Esophagus (tissue), 2 donors: ENCODE data around the gene CEP89. TPM values are rescaled to one million over a fixed set of nuclear protein-coding genes. Genes with fewer than 3 reads are reported as not detected.
"Not testable (repeated sequence)": the region's sequence is repeated elsewhere in the genome, so short reads cannot be mapped to it uniquely, and the experiment has no call there.

Experiments used
- H3K27ac ChIP-seq, 2 donors: one replicate each; pipeline ENCODE4 v1.5.1; 2013; ENCODE audit warnings: low read depth in 2 of 2, mild to moderate bottlenecking in 2 of 2, inconsistent platforms in 1 of 2, low read length in 1 of 2, moderate library complexity in 1 of 2
- H3K27me3 ChIP-seq, 2 donors: one replicate each; pipeline ENCODE4 v1.6.1; 2013; ENCODE audit warnings: low read length in 2 of 2, control low read depth in 1 of 2, mild to moderate bottlenecking in 1 of 2; ENCODE audit not compliant: insufficient read depth in 2 of 2, control insufficient read depth in 1 of 2
- H3K36me3 ChIP-seq, 2 donors: one replicate each; pipeline ENCODE4 v1.6.1; 2013; ENCODE audit warnings: low read length in 1 of 2; ENCODE audit not compliant: control insufficient read depth in 2 of 2, insufficient read depth in 2 of 2
- H3K4me1 ChIP-seq, 2 donors: one replicate each; pipeline ENCODE4 v1.6.1; 2013; ENCODE audit warnings: low read length in 1 of 2; ENCODE audit not compliant: control insufficient read depth in 2 of 2, insufficient read depth in 2 of 2
- H3K4me3 ChIP-seq, 2 donors: one replicate each; pipeline ENCODE4 v1.5.1; 2013; ENCODE audit warnings: low read length in 2 of 2, mild to moderate bottlenecking in 2 of 2, low read depth in 1 of 2, moderate library complexity in 1 of 2
- H3K9me3 ChIP-seq, 2 donors: one replicate each; pipeline ENCODE4 v1.6.1; 2013; ENCODE audit warnings: mild to moderate bottlenecking in 2 of 2, low read depth in 1 of 2, low read length in 1 of 2, moderate library complexity in 1 of 2; ENCODE audit not compliant: control insufficient read depth in 2 of 2, insufficient read depth in 1 of 2
- WGBS, 2 donors: extraction: QIAGEN DNeasy Blood & Tissue Kit; methylation state at CpG; one replicate each; pipeline ENCODE4 v1.1.7; 2013; 5-methylcytosine and 5-hydroxymethylcytosine counted together
- polyA plus RNA-seq, 2 donors: library from polyadenylated mRNA; stranded (reverse); fragments of 200-250 nt; gene quantifications; one replicate each; pipeline ENCODE4 v1.2.3, GENCODE V29; 2013
- donor health status: healthy with polysubstance abuse.
- donor health status: Bipolar disorder and iron deficiency.

Gene CEP89
- polyA plus RNA-seq, 2 donors = 6.3 to 8.2 TPM

GRCh38 chr19:32842061-32842460 is 129.7 kb downstream of the CEP89 start:
- WGBS, 2 donors = 87 to 90% methylated on average over 8 of the region's 8 CpGs
- Histone ChIP-seq H3K4me3 (no peak overlapping the region), H3K36me3 (no peaks in the 10 kb centered on the region), H3K27ac (no peak overlapping the region), H3K9me3 (no peaks in the 10 kb centered on the region), H3K27me3 (no peaks in the 10 kb centered on the region), H3K4me1 (no peaks in the 10 kb centered on the region)

DNA sequence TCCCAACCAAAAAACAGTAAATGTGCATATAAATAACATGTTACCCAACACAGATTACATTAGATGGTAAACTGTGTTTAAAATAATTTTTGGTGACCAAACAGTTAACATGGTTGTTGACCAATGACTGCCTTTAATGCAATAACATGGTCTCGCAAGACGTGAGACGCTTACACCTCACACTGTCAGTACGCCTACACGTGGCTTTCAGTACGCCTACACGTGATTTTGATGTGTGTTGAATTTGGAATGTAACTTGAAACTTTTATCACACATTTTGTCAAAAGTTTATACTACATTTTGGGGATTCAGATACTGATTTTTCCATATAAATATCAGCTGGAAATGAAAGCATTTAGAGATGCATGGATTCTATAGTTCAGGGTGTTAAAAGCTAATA is 134.2 kb downstream of the CEP89 start:
- H3K4me1 ChIP-seq = no peaks in the 10 kb centered on the region
- H3K27me3 ChIP-seq = no peaks in the 10 kb centered on the region
- H3K36me3 ChIP-seq = no peaks in the 10 kb centered on the region
- H3K27ac ChIP-seq = no peak overlapping the region
- no peaks in the 10 kb centered on the region for H3K9me3 ChIP-seq
- no peak overlapping the region for H3K4me3 ChIP-seq
- WGBS, 2 donors = 77 to 82% methylated on average over 7 of the region's 7 CpGs

- H3K4me1 ChIP-seq, H3K4me3 ChIP-seq, H3K27me3 ChIP-seq, H3K27ac ChIP-seq, H3K9me3 ChIP-seq, H3K36me3 ChIP-seq: not testable (repeated sequence)
- WGBS, 2 donors = 91% methylated on average over 7 of the region's 7 CpGs
These were observed 138.4 kb downstream of the CEP89 start for GRCh38 chr19:32833388-32833787.

DNA sequence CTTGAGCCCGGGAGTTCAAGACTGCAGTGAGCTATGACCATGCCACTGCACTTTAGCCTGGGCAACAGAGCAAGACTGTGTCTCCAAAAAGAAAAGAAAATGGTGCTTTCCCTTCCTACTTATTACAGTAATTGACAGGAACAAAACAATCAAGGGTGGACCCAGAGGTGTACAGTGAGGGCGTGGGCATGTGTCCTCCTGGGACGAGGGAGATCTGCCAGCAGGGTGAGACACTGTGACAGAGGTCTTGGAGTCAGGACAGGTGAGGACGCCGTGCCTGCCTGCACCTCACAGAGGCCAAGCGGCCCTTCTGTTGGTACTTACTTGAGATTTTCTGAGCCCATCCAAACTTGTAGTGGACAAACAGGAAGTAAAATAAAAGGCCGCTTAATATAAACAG is 138.9 kb downstream of the CEP89 start:
- H3K27me3 ChIP-seq, H3K9me3 ChIP-seq, H3K4me3 ChIP-seq, H3K4me1 ChIP-seq, H3K27ac ChIP-seq, H3K36me3 ChIP-seq: not testable (repeated sequence)
- WGBS, 2 donors = 87 to 94% methylated on average over 7 of the region's 7 CpGs

DNA sequence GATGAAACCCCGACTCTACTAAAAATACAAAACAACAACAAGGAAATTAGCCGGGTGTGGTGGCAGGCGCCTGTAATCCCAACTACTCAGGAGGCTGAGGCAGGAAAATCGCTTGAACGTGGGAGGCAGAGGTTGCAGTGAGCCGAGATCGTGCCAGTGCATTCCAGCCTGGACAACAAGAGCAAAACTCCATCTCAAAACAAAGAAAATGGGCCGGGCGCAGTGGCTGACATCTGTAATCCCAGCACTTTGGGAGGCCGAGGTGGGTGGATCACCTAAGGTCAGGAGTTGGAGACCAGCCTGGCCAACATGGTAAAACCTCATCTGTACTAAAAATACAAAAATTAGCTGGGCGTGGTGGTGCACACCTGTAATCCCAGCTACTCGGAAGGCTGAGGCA is 139.7 kb downstream of the CEP89 start:
- 94% methylated on average over 12 of the region's 12 CpGs for WGBS, 2 donors
- not testable (repeated sequence) for H3K36me3 ChIP-seq

DNA sequence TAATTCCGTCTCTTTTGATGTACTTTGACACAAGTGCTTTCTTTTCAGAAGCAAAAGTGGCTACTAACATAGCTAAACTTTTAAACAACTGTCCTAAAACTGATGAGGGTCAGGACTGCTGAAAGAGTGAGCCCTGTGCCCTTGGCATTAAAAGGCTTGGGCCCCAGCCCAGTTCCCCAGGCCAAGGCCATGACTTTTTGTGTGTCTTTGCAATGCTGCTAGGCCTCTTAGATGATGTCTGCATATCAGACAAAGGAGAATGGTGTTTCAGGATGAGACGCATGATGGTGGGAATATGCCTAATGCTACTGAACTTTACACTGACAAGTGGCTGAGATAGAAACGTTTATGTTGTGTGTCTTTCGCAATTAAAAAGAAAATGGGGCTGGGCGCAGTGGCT is 140.1 kb downstream of the CEP89 start:
- Histone ChIP-seq H3K4me3 (no peak overlapping the region), H3K27ac (no peak overlapping the region), H3K9me3 (no peaks in the 10 kb centered on the region), H3K36me3 (no peaks in the 10 kb centered on the region), H3K4me1 (no peaks in the 10 kb centered on the region), H3K27me3 (no peaks in the 10 kb centered on the region)
- WGBS, 2 donors = 90 to 92% methylated on average over 5 of the region's 5 CpGs

More for the DNA sequence above, 139.7 kb downstream of the CEP89 start:
- not testable (repeated sequence) for H3K27me3 ChIP-seq, H3K27ac ChIP-seq, H3K4me3 ChIP-seq, H3K9me3 ChIP-seq, H3K4me1 ChIP-seq

DNA sequence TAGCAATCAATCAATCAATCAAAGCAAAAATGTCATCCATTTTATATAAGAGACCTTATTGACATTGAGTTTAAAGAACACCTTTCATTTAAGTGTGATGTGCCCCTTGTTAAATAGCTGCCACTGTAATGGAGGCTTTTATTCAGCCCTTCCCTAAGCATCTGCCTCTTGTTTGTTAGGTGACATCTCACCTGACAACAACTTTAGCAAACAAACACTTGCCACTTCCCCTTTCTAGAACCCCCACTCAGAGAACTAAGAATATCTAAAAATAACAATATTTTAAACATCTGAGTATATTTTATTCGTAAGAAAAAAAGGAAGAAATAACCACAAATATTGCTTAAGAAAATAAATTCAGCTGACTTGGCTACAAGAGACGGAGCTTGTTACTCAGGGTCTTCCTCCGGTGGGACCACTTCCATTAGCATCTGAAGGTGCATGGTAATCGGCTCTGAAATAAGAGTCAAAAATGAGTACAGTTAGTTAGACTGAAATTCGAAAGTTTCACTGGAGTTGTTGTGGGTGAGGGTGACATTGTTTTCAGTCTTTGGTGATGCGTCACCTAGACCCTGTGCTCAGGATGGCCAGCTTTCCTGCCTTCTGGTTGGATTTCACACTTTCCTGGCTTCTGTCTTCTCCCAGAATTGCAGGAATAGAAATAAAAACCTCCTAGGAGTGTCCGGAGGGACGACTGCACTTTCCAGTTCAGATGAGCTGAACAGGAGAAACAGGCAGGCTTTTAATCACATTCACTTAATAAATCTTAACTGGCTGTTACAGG is 141.3 kb downstream of the CEP89 start:
- Histone ChIP-seq H3K4me1 (no peaks in the 10 kb centered on the region), H3K4me3 (no peak overlapping the region), H3K27me3 (no peaks in the 10 kb centered on the region), H3K9me3 (no peaks in the 10 kb centered on the region), H3K27ac (no peak overlapping the region), H3K36me3 (no peaks in the 10 kb centered on the region)
- 89 to 92% methylated on average over 8 of the region's 8 CpGs for whole genome bisulfite sequencing, 2 donors

- H3K36me3 ChIP-seq = no peaks in the 10 kb centered on the region
- no peaks in the 10 kb centered on the region for H3K27me3 ChIP-seq
- 84 to 90% methylated on average over 10 of the region's 10 CpGs for WGBS, 2 donors
- no peaks in the 10 kb centered on the region for H3K9me3 ChIP-seq
- H3K4me1 ChIP-seq = no peaks in the 10 kb centered on the region
- no peak overlapping the region for H3K27ac ChIP-seq
- H3K4me3 ChIP-seq = no peak overlapping the region
These were observed 142.3 kb downstream of the CEP89 start for GRCh38 chr19:32829345-32829896.

DNA sequence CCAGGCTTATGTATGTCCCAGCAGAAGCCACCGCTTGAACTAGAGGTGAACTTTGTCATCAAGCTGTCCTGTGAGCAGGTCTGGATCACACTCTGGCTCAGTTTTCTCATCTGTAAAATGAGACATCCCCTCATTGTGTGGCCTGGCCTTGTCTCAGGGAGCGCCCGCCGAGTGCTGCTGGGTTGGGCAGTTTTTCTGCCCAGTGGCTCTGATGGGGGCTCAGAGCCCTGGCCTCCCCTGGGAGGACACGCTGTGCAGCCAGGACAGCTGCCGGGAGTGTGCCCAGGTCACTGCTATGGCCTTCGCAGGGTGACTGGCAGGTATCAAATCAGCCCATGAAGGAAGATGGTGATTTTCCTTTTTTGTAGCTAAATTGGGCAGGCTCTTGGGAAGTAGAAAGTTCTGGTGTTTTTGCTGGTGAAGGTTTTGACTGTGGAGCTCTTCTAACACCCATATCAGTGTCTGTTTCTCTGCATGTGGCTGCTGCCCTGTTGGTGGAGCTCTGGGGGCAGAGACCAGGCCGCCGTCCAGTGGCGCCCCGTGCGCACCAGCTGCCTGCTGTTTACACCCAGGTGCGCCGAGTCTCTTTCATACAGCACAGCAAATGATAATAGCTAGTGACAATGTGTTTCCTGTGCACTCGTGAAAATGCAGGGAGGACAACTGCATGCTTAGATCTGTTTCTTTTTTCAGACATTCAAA is 143.0 kb downstream of the CEP89 start:
- H3K4me3 ChIP-seq = no peak overlapping the region
- H3K9me3 ChIP-seq = no peaks in the 10 kb centered on the region
- H3K36me3 ChIP-seq = no peaks in the 10 kb centered on the region
- WGBS, 2 donors = 86 to 87% methylated on average over 15 of the region's 15 CpGs
- no peaks in the 10 kb centered on the region for H3K27me3 ChIP-seq
- no peaks in the 10 kb centered on the region for H3K4me1 ChIP-seq
- H3K27ac ChIP-seq = no peak overlapping the region
